ENCODE measurements around the gene PHOSPHO2. TPM values are rescaled to one million over a fixed set of nuclear protein-coding genes. Genes with fewer than 3 reads are reported as not detected.

Gene PHOSPHO2
- total RNA-seq, 1 experiment from 2014 or later = 5.0 TPM

DNA sequence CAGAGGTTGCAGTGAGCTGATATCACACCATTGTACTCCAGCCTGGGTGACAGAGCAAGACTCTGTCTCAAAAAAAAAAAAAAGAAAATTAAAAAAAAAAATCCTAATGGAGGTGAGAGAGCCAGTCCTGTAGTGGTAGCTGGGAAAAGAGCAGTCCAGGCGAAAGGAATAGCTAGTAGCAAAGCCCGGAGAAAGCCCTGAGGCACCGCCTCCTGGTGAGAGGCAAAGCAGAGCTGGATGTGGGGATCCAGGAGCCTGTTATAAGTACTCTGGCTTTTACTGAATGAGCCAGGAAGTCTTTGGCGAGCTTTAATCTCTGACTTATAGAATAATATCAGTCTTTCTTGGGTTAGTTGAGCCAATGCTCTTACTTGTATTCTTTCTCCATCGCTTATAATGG lies 32.8 kb downstream of the PHOSPHO2 start:
- Mint-ChIP-seq H3K36me3 (ENCODE audit: insufficient read depth, unreplicated experiment) (no peaks in the 10 kb centered on the region), H3K4me3 (ENCODE audit: unreplicated experiment) (no peak overlapping the region), H3K27ac (ENCODE audit: unreplicated experiment) (no peak overlapping the region), H3K9me3 (ENCODE audit: unreplicated experiment) (no peaks in the 10 kb centered on the region), H3K27me3 (ENCODE audit: insufficient read depth, unreplicated experiment) (no peaks in the 10 kb centered on the region), H3K4me1 (ENCODE audit: low read depth, unreplicated experiment) (no peaks in the 10 kb centered on the region)
- ChIA-PET POLR2A (no interaction called here), CTCF (no interaction called here)
- Histone ChIP-seq H3K4me3 (ENCODE audit: low read depth, low read length) (no peak overlapping the region), H3K27me3 (replicated peaks; ENCODE audit: control insufficient read depth, insufficient read depth, low read length) (no peaks in the 10 kb centered on the region), H3K36me3 (ENCODE audit: control insufficient read depth, insufficient read depth, low read length) (no peaks in the 10 kb centered on the region), H3K4me1 (peaks cover 6% of the 10 kb centered on the region; the same call in 1 of the 2 replicates), H3K9me3 (no peaks in the 10 kb centered on the region)
- no peak for DNase-seq
- TF ChIP-seq, protein P1, sequence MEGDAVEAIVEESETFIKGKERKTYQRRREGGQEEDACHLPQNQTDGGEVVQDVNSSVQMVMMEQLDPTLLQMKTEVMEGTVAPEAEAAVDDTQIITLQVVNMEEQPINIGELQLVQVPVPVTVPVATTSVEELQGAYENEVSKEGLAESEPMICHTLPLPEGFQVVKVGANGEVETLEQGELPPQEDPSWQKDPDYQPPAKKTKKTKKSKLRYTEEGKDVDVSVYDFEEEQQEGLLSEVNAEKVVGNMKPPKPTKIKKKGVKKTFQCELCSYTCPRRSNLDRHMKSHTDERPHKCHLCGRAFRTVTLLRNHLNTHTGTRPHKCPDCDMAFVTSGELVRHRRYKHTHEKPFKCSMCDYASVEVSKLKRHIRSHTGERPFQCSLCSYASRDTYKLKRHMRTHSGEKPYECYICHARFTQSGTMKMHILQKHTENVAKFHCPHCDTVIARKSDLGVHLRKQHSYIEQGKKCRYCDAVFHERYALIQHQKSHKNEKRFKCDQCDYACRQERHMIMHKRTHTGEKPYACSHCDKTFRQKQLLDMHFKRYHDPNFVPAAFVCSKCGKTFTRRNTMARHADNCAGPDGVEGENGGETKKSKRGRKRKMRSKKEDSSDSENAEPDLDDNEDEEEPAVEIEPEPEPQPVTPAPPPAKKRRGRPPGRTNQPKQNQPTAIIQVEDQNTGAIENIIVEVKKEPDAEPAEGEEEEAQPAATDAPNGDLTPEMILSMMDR (IDR thresholded peaks at IDR 0.05; ENCODE audit: insufficient read depth in 1 of 2, low read depth in 1 of 2, low read length in 1 of 2, severe bottlenecking in 1 of 2, unreplicated experiment in 1 of 2) = no peak
- no TSS peak for BruUV-seq (replicated peaks)
- intact Hi-C loops (cut with micrococcal nuclease; ENCODE audit: unreplicated experiment) = no loop called here

DNA sequence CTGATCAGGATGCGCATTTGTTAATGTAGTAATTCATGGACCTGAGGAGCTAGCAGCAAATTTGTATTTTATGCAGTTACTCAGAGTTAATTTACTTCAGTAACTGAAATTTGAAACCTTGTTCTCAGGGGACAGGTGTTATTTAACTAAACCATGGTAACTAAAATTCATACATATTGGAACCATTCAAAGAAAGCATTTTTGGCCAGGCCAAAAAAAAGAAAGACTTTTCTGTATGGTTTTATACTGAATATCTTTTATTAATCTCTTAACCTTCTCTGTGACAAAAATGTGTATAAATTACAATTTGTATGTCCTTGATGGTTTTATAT lies 35.0 kb downstream of the PHOSPHO2 start:
- no peak overlapping the region for H3K27ac Mint-ChIP-seq (ENCODE audit: unreplicated experiment)
- no peaks in the 10 kb centered on the region for H3K9me3 ChIP-seq
- no TSS peak for BruUV-seq (replicated peaks)
- no peak overlapping the region for H3K4me3 Mint-ChIP-seq (ENCODE audit: unreplicated experiment)
- no peaks in the 10 kb centered on the region for H3K36me3 ChIP-seq (ENCODE audit: control insufficient read depth, insufficient read depth, low read length)
- TF ChIP-seq, protein P1 (IDR thresholded peaks at IDR 0.05; ENCODE audit: insufficient read depth in 1 of 2, low read depth in 1 of 2, low read length in 1 of 2, severe bottlenecking in 1 of 2, unreplicated experiment in 1 of 2) = no peak
- H3K36me3 Mint-ChIP-seq (ENCODE audit: insufficient read depth, unreplicated experiment) = peaks cover 7% of the 10 kb centered on the region
- ChIA-PET POLR2A (no interaction called here), CTCF (interaction anchor here (0.6 kb wide), 1 partner anchor 125 kb away, joined by 3 read pairs; no protein-coding TSS in a partner anchor)
- no peaks in the 10 kb centered on the region for H3K9me3 Mint-ChIP-seq (ENCODE audit: unreplicated experiment)
- intact Hi-C loops (cut with micrococcal nuclease; ENCODE audit: unreplicated experiment) = no loop called here
- no peak overlapping the region for H3K4me3 ChIP-seq (ENCODE audit: low read depth, low read length)
- H3K27me3 ChIP-seq (replicated peaks; ENCODE audit: control insufficient read depth, insufficient read depth, low read length) = no peaks in the 10 kb centered on the region
- no peaks in the 10 kb centered on the region for H3K27me3 Mint-ChIP-seq (ENCODE audit: insufficient read depth, unreplicated experiment)
- H3K4me1 ChIP-seq = peaks cover 6% of the 10 kb centered on the region; the same call in 1 of the 2 replicates
- no peaks in the 10 kb centered on the region for H3K4me1 Mint-ChIP-seq (ENCODE audit: low read depth, unreplicated experiment)
- DNase-seq = no peak

DNA sequence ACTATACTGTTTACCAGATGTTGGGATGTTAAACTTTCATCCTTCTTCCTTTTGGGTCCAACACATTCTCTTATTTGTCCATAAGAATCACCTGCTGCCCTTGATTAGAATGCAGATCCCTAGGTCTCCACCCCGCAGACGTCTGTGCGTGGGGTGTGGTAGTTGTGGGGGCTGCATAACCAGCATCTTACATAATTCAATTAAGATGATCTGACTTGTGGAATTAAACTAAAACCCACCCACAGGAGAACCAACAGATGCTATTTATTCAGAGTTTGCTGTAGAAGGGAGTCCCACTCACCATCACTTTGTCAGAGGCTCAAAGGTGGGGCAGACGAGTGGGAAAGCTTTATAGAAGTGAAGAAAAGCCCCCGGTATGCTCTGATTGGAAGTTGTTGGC lies 37.8 kb downstream of the PHOSPHO2 start:
- no peaks in the 10 kb centered on the region for H3K27me3 Mint-ChIP-seq (ENCODE audit: insufficient read depth, unreplicated experiment)
- H3K36me3 Mint-ChIP-seq (ENCODE audit: insufficient read depth, unreplicated experiment) = peaks cover 7% of the 10 kb centered on the region
- intact Hi-C loops (cut with micrococcal nuclease; ENCODE audit: unreplicated experiment) = loop anchor here (2.0 kb wide), 2 partner anchors 17 to 37 kb away; partner anchors contain the start of genes CFAP210 and PHOSPHO2
- Histone ChIP-seq H3K9me3 (no peaks in the 10 kb centered on the region), H3K4me3 (ENCODE audit: low read depth, low read length) (no peak overlapping the region), H3K27me3 (replicated peaks; ENCODE audit: control insufficient read depth, insufficient read depth, low read length) (no peaks in the 10 kb centered on the region), H3K4me1 (peaks cover 14% of the 10 kb centered on the region), H3K36me3 (ENCODE audit: control insufficient read depth, insufficient read depth, low read length) (no peaks in the 10 kb centered on the region; the same call in 1 of the 2 replicates)
- H3K27ac Mint-ChIP-seq (ENCODE audit: unreplicated experiment) = no peak overlapping the region
- no TSS peak for BruUV-seq (replicated peaks)
- peaks cover 5% of the 10 kb centered on the region for H3K4me1 Mint-ChIP-seq (ENCODE audit: low read depth, unreplicated experiment)
- peak overlapping the region; percentile 31 for H3K4me3 Mint-ChIP-seq (ENCODE audit: unreplicated experiment)
- ChIA-PET CTCF (no interaction called here), POLR2A (no interaction called here)
- H3K9me3 Mint-ChIP-seq (ENCODE audit: unreplicated experiment) = no peaks in the 10 kb centered on the region
- no peak for DNase-seq
- TF ChIP-seq, protein P1 (IDR thresholded peaks at IDR 0.05; ENCODE audit: insufficient read depth in 1 of 2, low read depth in 1 of 2, low read length in 1 of 2, severe bottlenecking in 1 of 2, unreplicated experiment in 1 of 2) = no peak

Data from Caco-2 (cell line).